Upper lobe of left lung (tissue), 4 donors: ENCODE results near the gene CREBL2.

Experiments used
- EP300 ChIP-seq, 4 donors: sonication (generic); formaldehyde crosslinking; IDR thresholded peaks; one replicate each; pipeline ENCODE4 v1.5.1; 2017; ENCODE audit warnings: antibody characterized with exemption in 4 of 4, control low read depth in 2 of 4
- POLR2A ChIP-seq, 4 donors: fragments of 450-650 bp; IDR thresholded peaks; one replicate each; pipeline ENCODE4 v1.5.1; 2016 to 2017; ENCODE audit warnings: antibody characterized with exemption in 4 of 4, mild to moderate bottlenecking in 2 of 4
- TF ChIP-seq, protein P1 (sequence below), 6 experiments: fragments of 450-650 bp in 4 of 6; fragments of 200-600 bp in 2 of 6; sonication (generic) in 2 of 6; IDR thresholded peaks; one replicate each; pipeline ENCODE4 v1.5.1; 2016 to 2019; ENCODE audit warnings: antibody characterized with exemption in 6 of 6

DNA sequence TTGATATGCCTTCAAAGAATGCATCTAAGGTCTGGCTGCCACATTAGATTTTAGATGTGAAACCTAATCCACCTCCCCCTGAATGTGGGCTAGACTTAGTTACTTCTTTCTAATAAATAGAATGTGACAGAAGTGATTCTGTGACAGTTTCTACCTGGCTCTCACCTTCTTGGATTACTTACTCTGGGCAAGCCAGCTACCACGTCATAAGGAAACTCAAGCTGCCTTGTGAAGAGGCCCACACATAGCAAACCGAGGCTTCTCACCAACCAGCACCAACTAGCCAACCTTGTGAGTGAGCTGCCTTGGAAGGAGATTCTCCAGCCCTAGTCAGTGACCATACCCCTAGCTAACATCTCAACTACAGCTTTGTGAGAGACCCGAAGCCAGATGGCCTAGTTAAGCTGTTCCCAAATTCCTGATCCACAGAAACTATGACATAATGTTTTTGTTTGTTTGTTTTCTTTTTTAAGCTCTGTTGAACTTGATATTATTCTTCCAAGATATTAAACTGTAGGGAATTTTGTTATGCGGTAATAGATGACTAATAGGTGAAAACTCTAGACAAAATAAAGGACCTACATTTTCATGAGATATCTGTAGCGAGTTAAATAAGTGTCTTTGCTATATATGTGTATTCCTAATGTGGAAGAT is 78.1 kb downstream of the CREBL2 start:
- TF ChIP-seq, protein P1, sequence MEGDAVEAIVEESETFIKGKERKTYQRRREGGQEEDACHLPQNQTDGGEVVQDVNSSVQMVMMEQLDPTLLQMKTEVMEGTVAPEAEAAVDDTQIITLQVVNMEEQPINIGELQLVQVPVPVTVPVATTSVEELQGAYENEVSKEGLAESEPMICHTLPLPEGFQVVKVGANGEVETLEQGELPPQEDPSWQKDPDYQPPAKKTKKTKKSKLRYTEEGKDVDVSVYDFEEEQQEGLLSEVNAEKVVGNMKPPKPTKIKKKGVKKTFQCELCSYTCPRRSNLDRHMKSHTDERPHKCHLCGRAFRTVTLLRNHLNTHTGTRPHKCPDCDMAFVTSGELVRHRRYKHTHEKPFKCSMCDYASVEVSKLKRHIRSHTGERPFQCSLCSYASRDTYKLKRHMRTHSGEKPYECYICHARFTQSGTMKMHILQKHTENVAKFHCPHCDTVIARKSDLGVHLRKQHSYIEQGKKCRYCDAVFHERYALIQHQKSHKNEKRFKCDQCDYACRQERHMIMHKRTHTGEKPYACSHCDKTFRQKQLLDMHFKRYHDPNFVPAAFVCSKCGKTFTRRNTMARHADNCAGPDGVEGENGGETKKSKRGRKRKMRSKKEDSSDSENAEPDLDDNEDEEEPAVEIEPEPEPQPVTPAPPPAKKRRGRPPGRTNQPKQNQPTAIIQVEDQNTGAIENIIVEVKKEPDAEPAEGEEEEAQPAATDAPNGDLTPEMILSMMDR (IDR thresholded peaks at IDR 0.05), result no peak
- TF ChIP-seq POLR2A (IDR thresholded peaks at IDR 0.05) (no peak), EP300 (IDR thresholded peaks at IDR 0.05) (no peak)
